ENCODE measurements around the gene RBM39.
"Not testable (repeated sequence)": the region's sequence is repeated elsewhere in the genome, so short reads cannot be mapped to it uniquely, and the experiment has no call there.

RBM39 gene

GRCh38 chr20:35750611-35751010 lies 8.6 kb upstream of the RBM39 start:
- no peak for DNase-seq

GRCh38 chr20:35744492-35744841 lies 2.4 kb upstream of the RBM39 start:
- not testable (repeated sequence) for DNase-seq

- peak; percentile 23 for DNase-seq
These were observed 1.8 kb upstream of the RBM39 start for GRCh38 chr20:35743693-35744491.

- DNase-seq: peak; percentile 30
These were observed 872 bp upstream of the RBM39 start for GRCh38 chr20:35742741-35743523.

- DNase-seq: peak; percentile 52
These were observed 2.5 kb downstream of the RBM39 start for GRCh38 chr20:35739294-35740163.

- DNase-seq: no peak
These were observed 3.5 kb downstream of the RBM39 start for GRCh38 chr20:35738410-35739179.

GRCh38 chr20:35737865-35738333 lies 4.2 kb downstream of the RBM39 start:
- DNase-seq: no peak

- peak; percentile 4 for DNase-seq
These were observed 6.1 kb downstream of the RBM39 start for GRCh38 chr20:35735826-35736470.

- DNase-seq: no peak
These were observed 7.0 kb downstream of the RBM39 start for GRCh38 chr20:35734777-35735649.

- no peak for DNase-seq
These were observed 7.7 kb downstream of the RBM39 start for GRCh38 chr20:35734374-35734773.

- DNase-seq: no peak
These were observed 9.4 kb downstream of the RBM39 start for GRCh38 chr20:35732644-35732982.

GRCh38 chr20:35731862-35732643 lies 10.0 kb downstream of the RBM39 start:
- no peak for DNase-seq

- DNase-seq: no peak
These were observed 10.6 kb downstream of the RBM39 start for GRCh38 chr20:35731469-35731788.

GRCh38 chr20:35730583-35731468 lies 11.2 kb downstream of the RBM39 start:
- no peak for DNase-seq

- no peak for DNase-seq
These were observed 12.1 kb downstream of the RBM39 start for GRCh38 chr20:35729836-35730582.

GRCh38 chr20:35729283-35729807 lies 12.7 kb downstream of the RBM39 start:
- DNase-seq: no peak

GRCh38 chr20:35726842-35727711 lies 15.0 kb downstream of the RBM39 start:
- DNase-seq: no peak

Measured in EL (cell line).